Natural killer cell (primary cell): ENCODE data around the gene CIB1. TPM values are rescaled to one million over a fixed set of nuclear protein-coding genes. Genes with fewer than 3 reads are reported as not detected.

Experiments
- ATAC-seq, 3 donors: fragments of 150-1000 bp in 2 of 3; fragments of 200-7000 bp in 1 of 3; cut with Tn5 transposase; 1 replicate in 1 of 3; 2 replicates in 2 of 3; pipeline ENCODE4 v1.10.0; 2021; ENCODE audit warnings: mild to moderate bottlenecking in 2 of 3, moderate library complexity in 2 of 3
- DNase-seq, 2 donors: peaks; one replicate each; pipeline versions ENCODE4 v3.0.0 to v3.0.0-alpha.2; 2013 to 2021; ENCODE audit warnings: mixed read lengths in 1 of 2
- H3K27ac ChIP-seq: one replicate; pipeline ENCODE4 v1.5.1; 2013; ENCODE audit warnings: mild to moderate bottlenecking, low read length
- H3K27me3 ChIP-seq: one replicate; pipeline ENCODE4 v1.6.1; 2013; ENCODE audit warnings: low read length; ENCODE audit not compliant: control insufficient read depth, insufficient read depth
- H3K36me3 ChIP-seq: one replicate; pipeline ENCODE4 v1.6.1; 2013; ENCODE audit warnings: low read length; ENCODE audit not compliant: control insufficient read depth, insufficient read depth
- H3K4me1 ChIP-seq: one replicate; pipeline ENCODE4 v1.6.1; 2013; ENCODE audit warnings: low read length; ENCODE audit not compliant: control insufficient read depth, insufficient read depth
- H3K4me3 ChIP-seq: one replicate; pipeline ENCODE4 v1.5.1; 2013; ENCODE audit warnings: low read length
- H3K9me3 ChIP-seq: one replicate; pipeline ENCODE4 v1.6.1; 2013; ENCODE audit warnings: low read length; ENCODE audit not compliant: control insufficient read depth, insufficient read depth
- H3K27ac Mint-ChIP-seq, 2 donors: one replicate each; pipeline ENCODE4 v1.8.0; 2022; ENCODE audit warnings: mild to moderate bottlenecking in 2 of 2, mixed read lengths in 2 of 2, moderate library complexity in 1 of 2
- H3K27me3 Mint-ChIP-seq, 2 donors: one replicate each; pipeline ENCODE4 v1.8.0; 2022; ENCODE audit warnings: low read depth in 2 of 2, mixed read lengths in 2 of 2
- H3K36me3 Mint-ChIP-seq: one replicate; pipeline ENCODE4 v1.8.0; 2022; ENCODE audit warnings: mixed read lengths
- H3K4me1 Mint-ChIP-seq, 2 donors: one replicate each; pipeline ENCODE4 v1.8.0; 2022; ENCODE audit warnings: mixed read lengths in 2 of 2
- H3K4me3 Mint-ChIP-seq: one replicate; pipeline ENCODE4 v1.8.0; 2022; ENCODE audit warnings: mild to moderate bottlenecking, moderate library complexity, mixed read lengths
- H3K9me3 Mint-ChIP-seq, 2 donors: one replicate each; pipeline ENCODE4 v1.8.0; 2022; ENCODE audit warnings: mixed read lengths in 2 of 2
- CTCF ChIP-seq: fragments of 200-600 bp; IDR thresholded peaks from one replicate; pipeline ENCODE4 v1.8.0; 2022; ENCODE audit warnings: antibody characterized with exemption
- WGBS: methylation state at CpG from one replicate; pipeline ENCODE4 v1.1.7; 2013; ENCODE audit warnings: missing lambda C conversion rate; ENCODE audit not compliant: insufficient coverage; 5-methylcytosine and 5-hydroxymethylcytosine counted together
- intact Hi-C: fragments of 100-400 bp; cut with micrococcal nuclease; formaldehyde crosslinking; loops from one replicate; pipeline ENCODE4 v1.14.2; 2022
- total RNA-seq, 4 donors: library from RNA; stranded (reverse); fragments of 120-200 nt in 1 of 4; gene quantifications; one replicate each; pipeline versions ENCODE4 v1.2.3 to v1.2.4, GENCODE V29; 2013 to 2022

The CIB1 gene
- total RNA-seq, 3 donors from 2014 or later (not counting 1 experiment from before 2014, with no cell fraction given), result 136 to 209 (median 154) TPM

GRCh38 chr15:90234096-90234988, 601 bp upstream of the CIB1 start, which contains the start of gene GDPGP1:
Gene GDPGP1 (plus strand): TSS chr15:90234209. CDS start chr15:90240909, 6,700 bp downstream.
- Histone ChIP-seq H3K27me3 (no peaks in the 10 kb centered on the region), H3K4me1 (peaks cover 47% of the 10 kb centered on the region), H3K4me3 (peak within 1 kb of the TSS; percentile 84), H3K27ac (peak within 1 kb of the TSS; percentile 95), H3K36me3 (peaks cover 20% of the 10 kb centered on the region), H3K9me3 (no peaks in the 10 kb centered on the region)
- H3K27ac Mint-ChIP-seq, result peak within 1 kb of the TSS; percentile 99
- H3K4me1 Mint-ChIP-seq, result peaks cover 44 to 48% of the 10 kb centered on the region in 2 donors
- no peak for ATAC-seq
- no peaks in the 10 kb centered on the region for H3K36me3 Mint-ChIP-seq
- no peak for TF ChIP-seq CTCF
- 4% methylated on average over 49 of the region's 49 CpGs for WGBS
- DNase-seq, result peak; percentile 88 to 97
- H3K9me3 Mint-ChIP-seq, result no peaks in the 10 kb centered on the region
- H3K4me3 Mint-ChIP-seq, result peak within 1 kb of the TSS; percentile 90
- intact Hi-C loops, result loop anchor here (1.0 to 10.0 kb wide), 5 partner anchors 31 to 1620 kb away; partner anchors contain the start of genes NGRN and SLCO3A1
- no peaks in the 10 kb centered on the region for H3K27me3 Mint-ChIP-seq

GRCh38 chr15:90232941-90233386, 777 bp downstream of the CIB1 start:
- DNase-seq, result no peak
- 10% methylated on average over 9 of the region's 9 CpGs for WGBS
- Mint-ChIP-seq H3K9me3 (no peaks in the 10 kb centered on the region), H3K4me1 (peaks cover 44 to 53% of the 10 kb centered on the region in 2 donors), H3K4me3 (peak overlapping the region; percentile 89), H3K27ac (peak overlapping the region; percentile 99), H3K27me3 (no peaks in the 10 kb centered on the region), H3K36me3 (no peaks in the 10 kb centered on the region)
- TF ChIP-seq CTCF, result no peak
- intact Hi-C loops, result loop anchor here (5.0 to 10.0 kb wide), 3 partner anchors 136 to 1622 kb away; partner anchors contain the start of gene SLCO3A1
- Histone ChIP-seq H3K27ac (peak overlapping the region; percentile 95), H3K9me3 (no peaks in the 10 kb centered on the region), H3K4me3 (peak overlapping the region; percentile 84), H3K36me3 (peaks cover 27% of the 10 kb centered on the region), H3K27me3 (no peaks in the 10 kb centered on the region), H3K4me1 (peaks cover 47% of the 10 kb centered on the region)
- ATAC-seq, result no peak

GRCh38 chr15:90232196-90232595, 1.5 kb downstream of the CIB1 start:
- no peak for TF ChIP-seq CTCF
- H3K4me3 ChIP-seq, result peak overlapping the region; percentile 84
- H3K36me3 ChIP-seq, result peaks cover 30% of the 10 kb centered on the region
- DNase-seq (peak in 1 of 2 donors; percentile 33), ATAC-seq (no peak)
- intact Hi-C loops, result loop anchor here (5.0 to 10.0 kb wide), 3 partner anchors 135 to 1623 kb away; partner anchors contain the start of gene SLCO3A1
- peak overlapping the region; percentile 89 for H3K4me3 Mint-ChIP-seq
- peak overlapping the region; percentile 99 for H3K27ac Mint-ChIP-seq
- no peaks in the 10 kb centered on the region for H3K9me3 Mint-ChIP-seq
- no peaks in the 10 kb centered on the region for H3K27me3 ChIP-seq
- H3K9me3 ChIP-seq, result no peaks in the 10 kb centered on the region
- no peaks in the 10 kb centered on the region for H3K27me3 Mint-ChIP-seq
- peaks cover 47% of the 10 kb centered on the region for H3K4me1 ChIP-seq
- 77% methylated on average over 13 of the region's 13 CpGs for WGBS
- peaks cover 44 to 53% of the 10 kb centered on the region in 2 donors for H3K4me1 Mint-ChIP-seq
- peak overlapping the region; percentile 94 for H3K27ac ChIP-seq
- no peaks in the 10 kb centered on the region for H3K36me3 Mint-ChIP-seq
